ENCODE measurements around the gene CIAO3.

The CIAO3 gene

DNA sequence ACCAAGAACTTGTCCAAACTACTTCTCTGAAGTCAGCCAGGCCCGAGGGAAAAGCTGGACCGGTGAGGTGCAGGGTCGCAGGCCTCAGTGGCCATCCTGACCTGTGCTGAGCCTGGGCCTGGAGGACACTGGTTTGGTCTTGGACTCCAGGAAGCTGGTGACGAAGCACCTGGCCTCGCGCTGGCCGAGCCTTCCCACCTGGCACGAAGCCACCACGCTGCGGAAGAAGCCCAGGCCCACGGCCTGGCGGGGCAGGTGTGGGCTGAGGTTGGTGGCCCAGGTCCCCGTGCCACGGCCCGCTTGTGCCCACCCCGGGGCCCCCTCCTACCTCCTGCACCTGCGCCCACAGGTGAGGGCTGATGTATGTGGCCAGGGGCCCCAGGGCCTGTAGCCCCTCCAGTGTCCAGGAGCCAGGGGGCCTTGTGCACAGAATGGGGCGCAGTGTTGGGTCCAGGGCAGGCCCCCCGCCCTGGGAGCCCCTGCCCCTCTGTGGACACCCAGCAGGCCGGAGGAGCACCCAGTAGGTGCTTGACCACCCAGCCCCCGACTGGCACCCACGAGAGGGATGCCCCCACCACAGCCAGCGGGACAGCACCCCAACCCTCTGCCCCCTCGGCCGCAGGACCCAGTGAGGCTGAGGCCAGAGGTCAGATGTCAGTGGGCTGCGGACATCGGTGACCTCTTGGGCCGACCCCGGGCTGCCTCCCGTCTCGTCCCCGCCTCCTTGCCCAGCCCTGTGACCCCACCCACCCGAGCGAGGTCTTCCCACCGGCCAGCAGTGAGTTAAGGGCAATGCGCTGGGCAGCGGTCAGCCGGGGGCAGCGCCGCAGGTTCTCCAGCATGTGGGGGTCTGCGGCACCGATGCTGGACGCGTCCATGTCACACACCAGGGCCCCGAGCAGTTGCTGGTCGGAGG, 33.5 kb upstream of the CIAO3 start:
- no peak overlapping the region for H3K4me3 ChIP-seq (ENCODE audit: low read depth, low read length)
- H3K4me1 ChIP-seq (ENCODE audit: control insufficient read depth, insufficient read depth, low read length) = no peaks in the 10 kb centered on the region
- H3K27me3 ChIP-seq (ENCODE audit: control insufficient read depth, insufficient read depth, low read length) = no peaks in the 10 kb centered on the region
- no peaks in the 10 kb centered on the region for H3K9me3 ChIP-seq (ENCODE audit: control insufficient read depth, insufficient read depth, low read length)
- no peak overlapping the region for H3K27ac ChIP-seq (ENCODE audit: low read depth, low read length)
- no peak overlapping the region for H3K9ac ChIP-seq (ENCODE audit: low read depth, low read length)
- H3K36me3 ChIP-seq (ENCODE audit: control insufficient read depth, insufficient read depth, low read length) = no peaks in the 10 kb centered on the region

DNA sequence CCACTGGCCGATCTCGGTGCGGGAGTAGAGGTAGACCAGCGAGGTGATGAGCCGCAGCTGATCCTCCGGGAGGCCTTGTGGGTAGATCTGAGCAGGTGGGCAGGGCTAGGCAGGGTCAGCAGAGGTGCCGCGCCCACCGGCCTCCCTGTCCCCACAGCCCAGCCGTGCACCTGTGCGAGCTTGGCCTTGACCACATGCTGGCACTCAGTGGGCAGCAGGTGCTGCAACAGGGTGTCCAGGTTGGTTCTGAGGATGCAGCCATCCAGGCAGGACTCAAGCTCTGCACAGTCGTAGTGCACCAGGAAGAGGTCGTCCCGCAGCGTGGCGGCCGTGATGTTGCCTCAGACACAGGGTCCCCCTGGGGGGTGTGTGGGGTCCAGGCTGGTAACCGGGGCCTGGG, 32.2 kb upstream of the CIAO3 start:
- no peaks in the 10 kb centered on the region for H3K27me3 ChIP-seq (ENCODE audit: control insufficient read depth, insufficient read depth, low read length)
- no peaks in the 10 kb centered on the region for H3K4me1 ChIP-seq (ENCODE audit: control insufficient read depth, insufficient read depth, low read length)

DNA sequence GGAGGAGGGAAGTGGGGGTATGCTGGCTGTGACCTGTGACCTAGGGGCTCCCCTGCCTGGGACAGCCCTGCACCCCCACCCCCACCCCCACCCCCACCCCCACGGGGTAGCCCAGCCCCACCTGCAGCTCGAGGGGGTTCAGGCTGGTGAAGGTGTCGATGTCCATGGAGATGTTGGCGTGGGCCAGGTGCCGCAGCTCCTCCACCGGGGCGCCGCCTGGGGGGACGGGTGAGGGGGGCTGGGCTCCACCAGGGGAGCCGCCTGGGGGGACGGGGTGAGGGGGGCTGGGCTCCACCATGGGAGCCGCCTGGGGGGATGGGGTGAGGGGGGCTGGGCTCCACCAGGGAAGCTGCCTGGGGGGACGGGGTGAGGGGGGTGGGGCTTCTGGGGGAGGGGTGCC, 29.6 kb upstream of the CIAO3 start:
- Histone ChIP-seq H3K9ac (ENCODE audit: low read depth, low read length) (no peak overlapping the region), H3K36me3 (ENCODE audit: control insufficient read depth, insufficient read depth, low read length) (no peaks in the 10 kb centered on the region), H3K4me3 (ENCODE audit: low read depth, low read length) (no peak overlapping the region), H3K4me1 (ENCODE audit: control insufficient read depth, insufficient read depth, low read length) (no peaks in the 10 kb centered on the region), H3K27me3 (ENCODE audit: control insufficient read depth, insufficient read depth, low read length) (no peaks in the 10 kb centered on the region), H3K9me3 (ENCODE audit: control insufficient read depth, insufficient read depth, low read length) (no peaks in the 10 kb centered on the region), H3K27ac (ENCODE audit: low read depth, low read length) (no peak overlapping the region)

More for the DNA sequence above, 32.2 kb upstream of the CIAO3 start:
- no peaks in the 10 kb centered on the region for H3K9me3 ChIP-seq (ENCODE audit: control insufficient read depth, insufficient read depth, low read length)
- no peak overlapping the region for H3K27ac ChIP-seq (ENCODE audit: low read depth, low read length)
- H3K9ac ChIP-seq (ENCODE audit: low read depth, low read length) = no peak overlapping the region
- H3K4me3 ChIP-seq (ENCODE audit: low read depth, low read length) = no peak overlapping the region
- H3K36me3 ChIP-seq (ENCODE audit: control insufficient read depth, insufficient read depth, low read length) = no peaks in the 10 kb centered on the region

DNA sequence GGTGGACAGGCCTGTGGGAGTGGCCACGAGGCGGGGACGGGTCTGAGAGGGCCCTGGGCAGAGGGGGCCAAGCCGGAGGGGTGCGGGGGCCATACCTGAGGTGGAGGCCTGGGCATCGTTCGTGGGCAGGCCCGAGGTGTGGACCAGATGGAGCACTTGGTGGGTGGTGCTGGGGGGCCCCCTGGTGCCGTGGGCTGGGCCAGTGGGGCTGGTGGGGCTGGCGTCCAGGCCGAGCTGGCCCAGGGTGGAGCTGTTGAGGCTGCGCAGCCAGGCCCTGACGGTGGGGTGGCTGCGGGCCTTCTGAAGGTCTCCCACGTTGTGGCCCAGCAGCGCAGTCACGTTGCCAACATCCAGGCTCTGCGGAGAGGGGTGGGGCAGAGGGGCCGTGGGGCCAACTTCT, 29.1 kb upstream of the CIAO3 start:
- no peak overlapping the region for H3K9ac ChIP-seq (ENCODE audit: low read depth, low read length)
- no peaks in the 10 kb centered on the region for H3K4me1 ChIP-seq (ENCODE audit: control insufficient read depth, insufficient read depth, low read length)
- H3K9me3 ChIP-seq (ENCODE audit: control insufficient read depth, insufficient read depth, low read length) = no peaks in the 10 kb centered on the region
- no peaks in the 10 kb centered on the region for H3K36me3 ChIP-seq (ENCODE audit: control insufficient read depth, insufficient read depth, low read length)
- H3K27ac ChIP-seq (ENCODE audit: low read depth, low read length) = peak overlapping the region; percentile 28
- H3K27me3 ChIP-seq (ENCODE audit: control insufficient read depth, insufficient read depth, low read length) = no peaks in the 10 kb centered on the region
- H3K4me3 ChIP-seq (ENCODE audit: low read depth, low read length) = no peak overlapping the region

DNA sequence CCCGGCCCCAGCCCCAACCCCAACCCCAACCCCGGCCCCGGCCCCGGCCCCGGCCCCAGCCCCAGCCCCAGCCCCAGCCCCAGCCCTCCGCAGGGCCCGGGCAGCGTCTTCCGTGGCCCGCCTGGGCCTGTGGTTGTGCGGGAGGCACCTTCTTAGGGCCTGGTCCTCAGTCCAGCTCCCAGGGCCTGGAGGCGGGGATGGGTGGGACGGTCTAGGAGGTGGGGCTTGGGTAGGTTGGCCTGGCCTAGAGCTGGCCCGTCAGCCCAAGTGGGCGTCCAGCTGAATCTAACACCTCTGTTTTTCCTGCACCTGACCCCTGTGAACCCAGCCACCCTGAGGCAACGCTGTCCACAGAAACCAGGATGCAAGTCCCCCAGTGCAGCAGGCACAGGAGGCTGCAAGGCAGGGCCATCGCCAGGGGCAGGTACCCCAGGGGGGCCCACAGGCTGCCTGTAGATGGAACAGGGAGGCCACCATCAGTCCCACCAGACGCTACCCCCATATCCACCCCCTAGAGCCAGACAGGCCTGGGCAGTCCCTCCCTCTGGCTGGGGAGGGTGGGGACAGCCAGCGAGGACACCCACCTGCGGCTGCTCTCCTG, 28.5 kb upstream of the CIAO3 start:
- Histone ChIP-seq H3K27me3 (ENCODE audit: control insufficient read depth, insufficient read depth, low read length) (no peaks in the 10 kb centered on the region), H3K4me1 (ENCODE audit: control insufficient read depth, insufficient read depth, low read length) (no peaks in the 10 kb centered on the region), H3K9me3 (ENCODE audit: control insufficient read depth, insufficient read depth, low read length) (no peaks in the 10 kb centered on the region), H3K4me3 (ENCODE audit: low read depth, low read length) (no peak overlapping the region), H3K9ac (ENCODE audit: low read depth, low read length) (no peak overlapping the region), H3K27ac (ENCODE audit: low read depth, low read length) (peak overlapping the region; percentile 28), H3K36me3 (ENCODE audit: control insufficient read depth, insufficient read depth, low read length) (no peaks in the 10 kb centered on the region)

DNA sequence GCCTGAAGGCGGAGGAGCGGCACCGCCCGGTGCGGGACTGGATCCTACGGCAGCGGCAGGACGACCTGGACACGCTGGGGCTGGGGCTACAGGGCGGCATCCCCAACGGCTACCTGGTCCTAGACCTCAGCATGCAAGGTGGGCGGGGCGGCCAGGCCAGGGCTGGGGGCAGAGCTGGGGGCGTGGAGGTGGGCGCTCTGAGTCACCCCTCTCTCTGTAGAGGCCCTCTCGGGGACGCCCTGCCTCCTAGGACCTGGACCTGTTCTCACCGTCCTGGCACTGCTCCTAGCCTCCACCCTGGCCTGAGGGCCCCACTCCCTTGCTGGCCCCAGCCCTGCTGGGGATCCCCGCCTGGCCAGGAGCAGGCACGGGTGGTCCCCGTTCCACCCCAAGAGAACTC, 27.6 kb upstream of the CIAO3 start:
- Histone ChIP-seq H3K9me3 (ENCODE audit: control insufficient read depth, insufficient read depth, low read length) (no peaks in the 10 kb centered on the region), H3K4me1 (ENCODE audit: control insufficient read depth, insufficient read depth, low read length) (no peaks in the 10 kb centered on the region), H3K27me3 (ENCODE audit: control insufficient read depth, insufficient read depth, low read length) (no peaks in the 10 kb centered on the region), H3K36me3 (ENCODE audit: control insufficient read depth, insufficient read depth, low read length) (no peaks in the 10 kb centered on the region), H3K27ac (ENCODE audit: low read depth, low read length) (no peak overlapping the region), H3K9ac (ENCODE audit: low read depth, low read length) (no peak overlapping the region), H3K4me3 (ENCODE audit: low read depth, low read length) (no peak overlapping the region)

DNA sequence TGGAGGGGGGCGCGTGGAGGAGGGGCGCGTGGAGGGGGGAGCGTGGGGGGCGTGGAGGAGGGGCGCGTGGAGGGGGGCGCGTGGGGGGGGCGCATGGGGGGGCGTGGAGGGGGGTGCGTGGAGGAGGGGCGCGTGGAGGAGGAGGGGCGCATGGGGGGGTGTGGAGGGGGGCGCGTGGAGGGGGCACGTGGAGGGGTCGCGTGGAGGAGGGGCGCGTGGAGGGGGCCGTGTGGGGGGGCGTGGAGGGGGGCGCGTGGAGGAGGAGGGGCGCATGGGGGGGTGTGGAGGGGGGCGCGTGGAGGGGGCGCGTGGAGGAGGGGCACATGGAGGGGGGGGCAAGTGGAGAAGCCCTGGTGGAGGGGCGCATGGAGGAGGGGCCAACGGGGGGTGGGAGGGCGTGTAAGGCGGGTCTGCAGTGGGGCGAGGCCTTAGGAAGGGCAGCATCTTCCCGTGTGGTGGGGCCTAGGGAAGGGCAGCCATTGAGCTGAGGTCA, 27.0 kb upstream of the CIAO3 start:
- Histone ChIP-seq H3K27me3 (ENCODE audit: control insufficient read depth, insufficient read depth, low read length) (no peaks in the 10 kb centered on the region), H3K9ac (ENCODE audit: low read depth, low read length) (no peak overlapping the region), H3K27ac (ENCODE audit: low read depth, low read length) (no peak overlapping the region), H3K4me3 (ENCODE audit: low read depth, low read length) (no peak overlapping the region), H3K4me1 (ENCODE audit: control insufficient read depth, insufficient read depth, low read length) (no peaks in the 10 kb centered on the region), H3K36me3 (ENCODE audit: control insufficient read depth, insufficient read depth, low read length) (no peaks in the 10 kb centered on the region), H3K9me3 (ENCODE audit: control insufficient read depth, insufficient read depth, low read length) (no peaks in the 10 kb centered on the region)

DNA sequence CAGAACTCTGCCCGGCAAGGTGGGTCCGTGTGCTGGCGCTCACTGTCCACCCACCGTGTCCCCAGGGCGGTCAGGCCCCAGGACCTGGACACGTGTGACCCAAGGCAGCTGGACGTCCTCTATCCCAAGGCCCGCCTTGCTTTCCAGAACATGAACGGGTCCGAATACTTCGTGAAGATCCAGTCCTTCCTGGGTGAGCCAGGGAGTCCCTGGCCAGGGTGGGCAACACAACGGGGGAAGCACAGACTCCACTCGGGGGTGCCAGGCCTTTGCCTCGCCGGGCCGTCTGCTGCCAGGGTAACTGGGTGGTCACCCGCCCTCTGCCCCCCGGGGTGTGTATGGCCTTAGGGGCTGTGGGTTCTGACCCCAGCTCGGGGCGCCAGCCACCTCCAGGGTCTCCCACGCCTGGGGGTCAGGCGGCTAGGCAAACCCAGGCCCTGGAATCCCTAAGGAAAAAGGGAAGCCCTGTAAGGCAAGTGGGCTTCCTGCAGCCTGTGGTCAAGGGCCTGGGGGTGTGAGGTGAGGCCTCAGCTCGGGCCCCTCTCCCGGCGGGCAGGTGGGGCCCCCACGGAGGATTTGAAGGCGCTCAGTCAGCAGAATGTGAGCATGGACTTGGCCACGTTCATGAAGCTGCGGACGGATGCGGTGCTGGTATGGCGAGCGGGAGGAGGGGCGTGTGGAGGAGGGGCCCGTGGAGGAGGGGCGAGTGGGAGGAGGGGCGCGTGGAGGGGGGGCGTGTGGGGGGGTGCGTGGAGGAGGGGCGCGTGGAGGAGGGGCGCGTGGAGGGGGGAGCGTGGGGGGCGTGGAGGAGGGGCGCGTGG, 26.2 kb upstream of the CIAO3 start:
- Histone ChIP-seq H3K9me3 (ENCODE audit: control insufficient read depth, insufficient read depth, low read length) (no peaks in the 10 kb centered on the region), H3K27ac (ENCODE audit: low read depth, low read length) (no peak overlapping the region), H3K4me3 (ENCODE audit: low read depth, low read length) (no peak overlapping the region), H3K4me1 (ENCODE audit: control insufficient read depth, insufficient read depth, low read length) (no peaks in the 10 kb centered on the region), H3K27me3 (ENCODE audit: control insufficient read depth, insufficient read depth, low read length) (no peaks in the 10 kb centered on the region), H3K9ac (ENCODE audit: low read depth, low read length) (no peak overlapping the region), H3K36me3 (ENCODE audit: control insufficient read depth, insufficient read depth, low read length) (no peaks in the 10 kb centered on the region)

DNA sequence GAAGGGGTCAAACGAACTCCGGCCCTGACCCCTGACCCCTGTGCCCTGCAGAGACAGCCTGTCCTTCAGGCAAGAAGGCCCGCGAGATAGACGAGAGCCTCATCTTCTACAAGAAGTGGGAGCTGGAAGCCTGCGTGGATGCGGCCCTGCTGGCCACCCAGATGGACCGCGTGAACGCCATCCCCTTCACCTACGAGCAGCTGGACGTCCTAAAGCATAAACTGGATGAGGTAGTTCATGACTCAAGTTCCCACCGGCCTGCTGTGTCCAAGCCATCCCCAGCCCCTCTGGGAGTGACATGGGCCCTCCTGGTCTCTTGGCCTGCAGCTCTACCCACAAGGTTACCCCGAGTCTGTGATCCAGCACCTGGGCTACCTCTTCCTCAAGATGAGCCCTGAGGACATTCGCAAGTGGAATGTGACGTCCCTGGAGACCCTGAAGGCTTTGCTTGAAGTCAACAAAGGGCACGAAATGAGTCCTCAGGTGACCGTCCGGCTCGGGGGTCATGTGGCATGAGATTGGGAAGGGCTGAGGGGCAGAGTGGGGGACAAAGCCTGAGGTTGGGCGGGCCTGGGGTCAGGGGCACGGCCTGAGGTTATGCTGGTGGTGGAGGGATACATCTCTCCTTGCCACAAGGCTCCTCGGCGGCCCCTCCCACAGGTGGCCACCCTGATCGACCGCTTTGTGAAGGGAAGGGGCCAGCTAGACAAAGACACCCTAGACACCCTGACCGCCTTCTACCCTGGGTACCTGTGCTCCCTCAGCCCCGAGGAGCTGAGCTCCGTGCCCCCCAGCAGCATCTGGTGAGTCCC, 25.4 kb upstream of the CIAO3 start:
- Histone ChIP-seq H3K4me3 (ENCODE audit: low read depth, low read length) (no peak overlapping the region), H3K27me3 (ENCODE audit: control insufficient read depth, insufficient read depth, low read length) (no peaks in the 10 kb centered on the region), H3K9ac (ENCODE audit: low read depth, low read length) (no peak overlapping the region), H3K27ac (ENCODE audit: low read depth, low read length) (no peak overlapping the region), H3K4me1 (ENCODE audit: control insufficient read depth, insufficient read depth, low read length) (no peaks in the 10 kb centered on the region), H3K36me3 (ENCODE audit: control insufficient read depth, insufficient read depth, low read length) (no peaks in the 10 kb centered on the region), H3K9me3 (ENCODE audit: control insufficient read depth, insufficient read depth, low read length) (no peaks in the 10 kb centered on the region)

DNA sequence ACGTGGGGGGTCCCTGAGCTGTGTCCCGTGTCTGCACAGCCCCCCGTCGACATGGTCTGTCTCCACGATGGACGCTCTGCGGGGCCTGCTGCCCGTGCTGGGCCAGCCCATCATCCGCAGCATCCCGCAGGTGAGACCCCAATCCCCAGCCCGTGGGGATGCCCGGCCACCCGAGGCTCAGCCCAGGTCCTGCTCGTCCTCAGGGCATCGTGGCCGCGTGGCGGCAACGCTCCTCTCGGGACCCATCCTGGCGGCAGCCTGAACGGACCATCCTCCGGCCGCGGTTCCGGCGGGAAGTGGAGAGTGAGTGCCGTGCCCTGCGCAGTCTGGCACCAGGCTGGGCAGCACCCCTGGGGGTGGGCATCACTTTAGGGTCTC, 24.7 kb upstream of the CIAO3 start:
- Histone ChIP-seq H3K27me3 (ENCODE audit: control insufficient read depth, insufficient read depth, low read length) (no peaks in the 10 kb centered on the region), H3K9me3 (ENCODE audit: control insufficient read depth, insufficient read depth, low read length) (no peaks in the 10 kb centered on the region), H3K9ac (ENCODE audit: low read depth, low read length) (no peak overlapping the region), H3K4me1 (ENCODE audit: control insufficient read depth, insufficient read depth, low read length) (no peaks in the 10 kb centered on the region), H3K4me3 (ENCODE audit: low read depth, low read length) (no peak overlapping the region), H3K27ac (ENCODE audit: low read depth, low read length) (no peak overlapping the region), H3K36me3 (ENCODE audit: control insufficient read depth, insufficient read depth, low read length) (no peaks in the 10 kb centered on the region)
